ENCODE measurements around the gene GALNT4.

DNA sequence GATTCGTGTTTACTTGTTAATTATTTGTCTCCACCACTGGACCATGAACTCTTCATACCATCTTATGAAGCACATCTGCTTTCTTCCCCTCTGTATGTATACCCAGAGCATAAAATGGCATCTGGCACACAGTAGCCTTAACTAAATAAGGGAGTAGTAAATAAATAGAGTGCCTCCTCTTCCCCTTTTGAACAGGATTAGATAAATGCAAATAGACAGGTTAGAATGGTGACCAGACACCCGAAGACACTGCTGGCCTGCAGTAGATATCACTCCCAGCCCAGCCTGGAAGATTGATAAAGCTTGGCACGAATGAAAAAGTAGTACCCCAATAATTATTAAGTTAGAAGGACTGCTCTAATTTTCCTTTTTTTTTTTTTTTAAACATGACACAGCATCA is 6.9 kb downstream of the GALNT4 start:
- TF ChIP-seq FOXM1 (IDR thresholded peaks at IDR 0.05; ENCODE audit: borderline replicate concordance) (no peak), ARNT (IDR thresholded peaks at IDR 0.05) (no peak), ELF4 (IDR thresholded peaks at IDR 0.05) (no peak), SP1 (IDR thresholded peaks at IDR 0.05) (no peak), SUZ12 (IDR thresholded peaks at IDR 0.05) (no peak), FOXA1 (IDR thresholded peaks at IDR 0.05) (no peak), CTBP1 (IDR thresholded peaks at IDR 0.05; ENCODE audit: borderline replicate concordance) (no peak), BHLHE40 (IDR thresholded peaks at IDR 0.05; ENCODE audit: borderline replicate concordance) (no peak), FOXK2 (IDR thresholded peaks at IDR 0.05) (no peak), TARDBP (IDR thresholded peaks at IDR 0.05) (no peak), HDGF (IDR thresholded peaks at IDR 0.05; ENCODE audit: borderline replicate concordance) (no peak), LEF1 (IDR thresholded peaks at IDR 0.05; ENCODE audit: borderline replicate concordance) (no peak), ZNF384 (IDR thresholded peaks at IDR 0.05) (no peak)
- TF ChIP-seq, protein P1, sequence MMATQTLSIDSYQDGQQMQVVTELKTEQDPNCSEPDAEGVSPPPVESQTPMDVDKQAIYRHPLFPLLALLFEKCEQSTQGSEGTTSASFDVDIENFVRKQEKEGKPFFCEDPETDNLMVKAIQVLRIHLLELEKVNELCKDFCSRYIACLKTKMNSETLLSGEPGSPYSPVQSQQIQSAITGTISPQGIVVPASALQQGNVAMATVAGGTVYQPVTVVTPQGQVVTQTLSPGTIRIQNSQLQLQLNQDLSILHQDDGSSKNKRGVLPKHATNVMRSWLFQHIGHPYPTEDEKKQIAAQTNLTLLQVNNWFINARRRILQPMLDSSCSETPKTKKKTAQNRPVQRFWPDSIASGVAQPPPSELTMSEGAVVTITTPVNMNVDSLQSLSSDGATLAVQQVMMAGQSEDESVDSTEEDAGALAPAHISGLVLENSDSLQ (IDR thresholded peaks at IDR 0.05): no peak

All from HEK293T (cell line).